ENCODE measurements around the gene ANTXR2. TPM values are rescaled to one million over a fixed set of nuclear protein-coding genes. Genes with fewer than 3 reads are reported as not detected.
A peak's percentile ranks its signal among the peaks of the same experiment; 100 is the strongest.

The ANTXR2 gene
- total RNA-seq, 2 experiments from 2014 or later, result 15.3 to 16.7 TPM

DNA sequence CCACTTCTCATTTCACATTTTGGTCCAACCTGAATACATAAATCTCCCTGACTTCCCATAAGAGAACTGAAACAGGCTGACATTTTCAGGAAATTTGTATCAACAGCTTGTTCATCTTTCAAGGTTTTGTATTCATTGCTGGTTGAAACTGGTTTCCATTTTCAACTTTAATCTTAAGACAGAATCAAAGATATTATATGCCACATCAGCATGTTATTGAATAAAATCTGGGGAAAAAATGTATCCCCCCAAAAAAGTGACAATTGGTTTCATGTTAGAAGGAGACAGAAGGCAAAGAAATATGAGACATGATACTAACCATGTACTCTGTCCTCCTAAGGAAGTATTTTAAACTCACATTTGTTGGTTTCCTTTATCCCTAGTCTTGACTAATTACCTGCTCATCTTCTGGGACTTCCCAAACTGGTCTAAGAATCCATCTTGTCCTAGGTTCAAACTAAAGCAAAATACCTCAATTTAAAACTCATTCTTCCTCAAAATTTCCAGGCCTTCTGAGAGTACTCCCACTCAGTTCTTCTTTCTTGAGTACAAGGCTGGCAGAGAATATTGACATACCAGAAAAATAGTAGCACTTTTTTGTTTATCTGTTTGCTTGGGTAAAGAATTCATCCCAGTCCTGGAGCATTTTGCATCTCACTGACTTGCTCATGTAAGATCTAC lies 3.1 kb upstream of the ANTXR2 start:
- peak overlapping the region; percentile 95 for H3K27ac Mint-ChIP-seq
- Histone ChIP-seq H3K27ac (ENCODE audit: low read depth in 1 of 2, low read length in 2 of 2) (peak overlapping the region in 1 of 2 donors; percentile 5), H3K4me3 (ENCODE audit: low read length) (no peak overlapping the region), H3K9me3 (ENCODE audit: control insufficient read depth in 1 of 2, insufficient read depth in 1 of 2, low read length in 2 of 2) (no peaks in the 10 kb centered on the region), H3K27me3 (ENCODE audit: control insufficient read depth in 1 of 2, insufficient read depth in 2 of 2, low read length in 2 of 2) (no peaks in the 10 kb centered on the region), H3K36me3 (ENCODE audit: insufficient read depth, low read length) (no peaks in the 10 kb centered on the region), H3K4me1 (ENCODE audit: insufficient read depth, low read length) (peaks cover 25% of the 10 kb centered on the region)
- ChIA-PET CTCF (interaction anchor here (1.1 kb wide), 1 partner anchor 46 kb away, joined by 3 read pairs; no protein-coding TSS in a partner anchor), POLR2A (no interaction called here)
- H3K9me3 Mint-ChIP-seq, result no peaks in the 10 kb centered on the region
- peaks cover 20% of the 10 kb centered on the region for H3K36me3 Mint-ChIP-seq (ENCODE audit: low read depth)
- no peak for ATAC-seq (ENCODE audit: poor library complexity)
- TF ChIP-seq, protein P1, sequence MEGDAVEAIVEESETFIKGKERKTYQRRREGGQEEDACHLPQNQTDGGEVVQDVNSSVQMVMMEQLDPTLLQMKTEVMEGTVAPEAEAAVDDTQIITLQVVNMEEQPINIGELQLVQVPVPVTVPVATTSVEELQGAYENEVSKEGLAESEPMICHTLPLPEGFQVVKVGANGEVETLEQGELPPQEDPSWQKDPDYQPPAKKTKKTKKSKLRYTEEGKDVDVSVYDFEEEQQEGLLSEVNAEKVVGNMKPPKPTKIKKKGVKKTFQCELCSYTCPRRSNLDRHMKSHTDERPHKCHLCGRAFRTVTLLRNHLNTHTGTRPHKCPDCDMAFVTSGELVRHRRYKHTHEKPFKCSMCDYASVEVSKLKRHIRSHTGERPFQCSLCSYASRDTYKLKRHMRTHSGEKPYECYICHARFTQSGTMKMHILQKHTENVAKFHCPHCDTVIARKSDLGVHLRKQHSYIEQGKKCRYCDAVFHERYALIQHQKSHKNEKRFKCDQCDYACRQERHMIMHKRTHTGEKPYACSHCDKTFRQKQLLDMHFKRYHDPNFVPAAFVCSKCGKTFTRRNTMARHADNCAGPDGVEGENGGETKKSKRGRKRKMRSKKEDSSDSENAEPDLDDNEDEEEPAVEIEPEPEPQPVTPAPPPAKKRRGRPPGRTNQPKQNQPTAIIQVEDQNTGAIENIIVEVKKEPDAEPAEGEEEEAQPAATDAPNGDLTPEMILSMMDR (IDR thresholded peaks at IDR 0.05), result no peak
- H3K27me3 Mint-ChIP-seq, result no peaks in the 10 kb centered on the region
- intact Hi-C loops (cut with DNase I, micrococcal nuclease), result no loop called here
- no peak overlapping the region for H3K4me3 Mint-ChIP-seq
- DNase-seq, result no peak
- H3K4me1 Mint-ChIP-seq (ENCODE audit: low read depth), result peaks cover 63% of the 10 kb centered on the region

DNA sequence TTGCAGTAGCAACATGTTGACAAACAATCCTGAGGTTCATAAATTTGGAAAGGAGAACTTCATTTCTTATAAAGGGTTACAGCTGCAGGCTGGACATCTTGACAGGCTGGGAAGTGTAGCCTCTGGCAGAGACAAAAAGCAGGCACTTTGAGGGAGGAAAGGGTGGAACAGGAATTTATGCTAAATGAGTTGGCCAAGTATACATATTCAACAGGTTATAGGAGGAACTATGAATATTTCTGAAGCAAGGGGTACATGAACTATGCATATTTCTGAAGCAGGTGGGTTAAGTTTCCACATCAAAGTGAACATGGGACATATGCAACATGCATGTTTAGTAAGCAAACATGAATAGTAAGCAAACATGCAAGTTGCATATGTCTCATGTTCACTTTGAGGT lies 1.6 kb upstream of the ANTXR2 start:
- no peaks in the 10 kb centered on the region for H3K9me3 ChIP-seq (ENCODE audit: control insufficient read depth in 1 of 2, insufficient read depth in 1 of 2, low read length in 2 of 2)
- Mint-ChIP-seq H3K4me3 (peak overlapping the region; percentile 66), H3K36me3 (ENCODE audit: low read depth) (peaks cover 31% of the 10 kb centered on the region), H3K9me3 (no peaks in the 10 kb centered on the region), H3K27ac (peak overlapping the region; percentile 95), H3K4me1 (ENCODE audit: low read depth) (peaks cover 78% of the 10 kb centered on the region), H3K27me3 (no peaks in the 10 kb centered on the region)
- peaks cover 25% of the 10 kb centered on the region for H3K4me1 ChIP-seq (ENCODE audit: insufficient read depth, low read length)
- CTCF ChIA-PET, result interaction anchor here (2.6 kb wide), 1 partner anchor 110 kb away, joined by 9 read pairs; no protein-coding TSS in a partner anchor
- ATAC-seq (ENCODE audit: poor library complexity), result no peak
- POLR2A ChIA-PET, result interaction anchor here (0.6 to 4.0 kb wide), 3 partner anchors 13 to 107 kb away, joined by 3 to 26 read pairs (median 25); no protein-coding TSS in a partner anchor
- no peak for DNase-seq
- H3K27ac ChIP-seq (ENCODE audit: low read depth in 1 of 2, low read length in 2 of 2), result peak overlapping the region in 1 of 2 donors; percentile 78
- no peaks in the 10 kb centered on the region for H3K27me3 ChIP-seq (ENCODE audit: control insufficient read depth in 1 of 2, insufficient read depth in 2 of 2, low read length in 2 of 2)
- H3K36me3 ChIP-seq (ENCODE audit: insufficient read depth, low read length), result no peaks in the 10 kb centered on the region
- intact Hi-C loops (cut with DNase I, micrococcal nuclease), result loop anchor here (5.0 kb wide), 3 partner anchors 53 to 128 kb away; no protein-coding TSS in a partner anchor
- no peak overlapping the region for H3K4me3 ChIP-seq (ENCODE audit: low read length)
- TF ChIP-seq, protein P1 (IDR thresholded peaks at IDR 0.05), result no peak

DNA sequence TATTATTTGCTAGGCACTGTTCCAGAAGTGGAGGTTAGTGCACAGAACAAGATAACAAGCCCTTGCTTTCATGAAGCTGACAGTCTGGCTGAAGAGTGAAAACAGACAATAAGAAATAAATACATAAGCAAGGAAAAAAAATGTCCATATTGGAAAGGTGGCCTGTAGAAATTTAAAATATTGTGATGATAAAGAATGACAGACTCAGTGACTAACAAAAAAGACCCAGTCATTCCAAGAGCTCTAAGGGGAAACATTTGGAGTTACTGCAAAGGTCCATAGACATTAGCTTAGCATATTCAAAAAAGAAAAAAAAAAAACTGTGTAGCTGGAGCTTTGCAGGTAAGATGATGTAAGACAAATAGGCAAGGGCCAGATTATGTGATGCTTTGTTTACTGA lies 1.0 kb upstream of the ANTXR2 start:
- H3K4me1 ChIP-seq (ENCODE audit: insufficient read depth, low read length), result peaks cover 25% of the 10 kb centered on the region
- intact Hi-C loops (cut with DNase I, micrococcal nuclease), result loop anchor here (5.0 kb wide), 3 partner anchors 53 to 128 kb away; no protein-coding TSS in a partner anchor
- Mint-ChIP-seq H3K4me1 (ENCODE audit: low read depth) (peaks cover 78% of the 10 kb centered on the region), H3K27me3 (no peaks in the 10 kb centered on the region), H3K27ac (peak overlapping the region; percentile 95), H3K4me3 (peak overlapping the region; percentile 66), H3K36me3 (ENCODE audit: low read depth) (peaks cover 37% of the 10 kb centered on the region), H3K9me3 (no peaks in the 10 kb centered on the region)
- peaks cover 2% of the 10 kb centered on the region for H3K36me3 ChIP-seq (ENCODE audit: insufficient read depth, low read length)
- H3K9me3 ChIP-seq (ENCODE audit: control insufficient read depth in 1 of 2, insufficient read depth in 1 of 2, low read length in 2 of 2), result no peaks in the 10 kb centered on the region
- no peaks in the 10 kb centered on the region for H3K27me3 ChIP-seq (ENCODE audit: control insufficient read depth in 1 of 2, insufficient read depth in 2 of 2, low read length in 2 of 2)
- peak overlapping the region; percentile 78 to 82 for H3K27ac ChIP-seq (ENCODE audit: low read depth in 1 of 2, low read length in 2 of 2)
- ATAC-seq (ENCODE audit: poor library complexity), result no peak
- ChIA-PET CTCF (interaction anchor here (0.8 to 2.6 kb wide), 3 partner anchors 54 to 110 kb away, joined by 3 to 9 read pairs (median 4); no protein-coding TSS in a partner anchor), POLR2A (interaction anchor here (0.6 to 4.0 kb wide), 8 partner anchors 10 to 108 kb away, joined by 3 to 26 read pairs (median 15); no protein-coding TSS in a partner anchor)
- no peak overlapping the region for H3K4me3 ChIP-seq (ENCODE audit: low read length)
- DNase-seq, result no peak
- TF ChIP-seq, protein P1 (IDR thresholded peaks at IDR 0.05), result no peak

Measured in CD4-positive, alpha-beta T cell (primary cell).